GM19328 (cell line): Measurements from ENCODE around the gene UPK3B.
"Not testable (repeated sequence)": the region's sequence is repeated elsewhere in the genome, so short reads cannot be mapped to it uniquely, and the experiment has no call there.

Experiments
- ATAC-seq: cut with Tn5 transposase; IDR thresholded peaks from one replicate; pipeline ENCODE4 v1.9.1; 2021; ENCODE audit warnings: mild to moderate bottlenecking, moderate library complexity; ENCODE audit not compliant: unreplicated experiment

UPK3B gene

DNA sequence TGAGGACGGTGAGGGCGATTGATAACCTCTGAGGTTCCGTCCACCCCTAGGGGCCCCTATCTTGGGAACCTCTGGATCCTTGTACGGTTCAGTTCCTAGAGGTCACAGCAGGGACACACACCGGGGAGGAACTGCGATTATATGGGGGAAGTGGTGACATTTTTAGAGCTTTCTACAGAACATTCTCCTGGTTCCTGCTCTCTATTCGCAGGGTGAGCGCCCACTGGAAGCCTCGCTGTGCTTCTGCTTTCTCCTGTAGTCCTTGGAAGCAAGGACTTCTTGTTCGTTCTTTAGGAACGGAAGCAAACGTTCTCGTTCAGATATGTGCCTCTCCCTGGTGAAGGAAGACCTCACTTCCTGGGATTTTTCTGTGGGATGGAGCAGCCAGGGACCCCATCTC is 22.4 kb upstream of the UPK3B start:
- not testable (repeated sequence) for ATAC-seq

DNA sequence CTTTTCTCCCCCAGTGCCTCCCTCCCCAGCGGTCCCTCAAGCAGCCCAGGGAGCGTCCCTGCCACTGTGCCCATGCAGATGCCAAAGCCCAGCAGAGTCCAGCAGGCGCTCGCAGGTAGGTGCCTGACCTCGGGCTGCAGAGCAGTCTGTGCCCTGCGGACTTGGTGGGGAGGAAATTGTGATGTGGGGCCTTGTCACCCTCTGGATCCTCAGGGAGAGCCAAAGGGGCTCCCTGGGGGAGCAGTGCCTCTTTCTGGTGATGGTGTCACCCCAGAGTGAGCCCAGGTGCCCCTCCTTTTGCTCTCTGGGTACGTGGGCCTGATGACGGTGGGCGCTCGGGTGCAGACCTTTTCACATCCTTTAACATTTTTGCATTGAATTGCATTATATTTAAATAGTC is 18.2 kb upstream of the UPK3B start:
- not testable (repeated sequence) for ATAC-seq

DNA sequence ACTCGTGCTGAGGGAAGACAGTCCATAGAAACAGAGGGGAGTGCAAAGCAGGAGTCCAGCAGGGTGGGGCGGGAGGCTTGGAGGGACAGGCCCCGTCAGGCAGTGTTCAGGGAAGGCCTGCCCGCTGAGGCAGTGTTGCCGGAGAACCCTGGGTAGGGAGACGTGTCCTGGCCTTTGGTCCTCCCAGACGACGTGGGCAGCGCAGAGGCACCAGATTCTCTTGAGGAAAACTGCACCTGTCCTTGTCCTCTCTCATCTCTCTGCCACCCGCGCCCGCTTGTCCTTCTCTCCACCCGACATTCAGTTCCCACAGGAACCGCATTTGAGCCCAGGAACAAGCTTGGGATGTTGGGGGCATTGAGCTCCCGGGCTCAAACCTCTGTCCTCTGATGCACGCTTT is 14.6 kb upstream of the UPK3B start:
- not testable (repeated sequence) for ATAC-seq

DNA sequence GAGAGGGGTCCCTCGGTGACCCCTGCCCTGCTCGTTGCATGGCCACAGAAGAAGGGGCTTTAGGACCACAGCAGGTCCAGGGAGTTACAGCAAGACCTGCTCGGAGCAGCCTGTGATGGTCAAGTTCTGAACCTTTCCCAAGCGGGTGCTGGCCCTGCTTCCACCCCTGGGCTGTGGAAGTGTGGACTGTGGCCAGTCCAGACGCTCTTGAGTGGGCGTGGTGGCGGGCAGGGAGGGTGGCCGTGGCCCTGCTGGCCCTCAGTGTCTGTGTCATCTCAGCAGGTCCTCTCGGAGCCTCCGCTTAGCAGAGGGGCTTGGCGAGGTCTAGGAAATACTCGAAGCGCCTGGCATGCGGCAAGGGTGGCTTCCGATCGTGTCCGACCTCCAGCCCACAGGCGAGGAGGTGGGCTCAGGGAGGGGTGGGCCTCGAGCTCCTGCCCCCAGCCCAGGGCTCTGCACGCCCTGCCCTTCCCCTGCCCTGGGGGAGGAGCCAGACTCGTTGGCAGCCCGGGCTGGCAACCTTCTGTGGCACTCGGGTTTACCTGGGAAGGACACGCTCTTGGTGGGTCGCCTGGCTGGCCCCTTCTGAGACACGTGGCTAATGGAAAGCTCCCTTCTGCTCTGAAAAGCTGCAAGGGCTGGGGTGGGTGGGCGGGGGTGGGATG is 12.3 kb upstream of the UPK3B start:
- ATAC-seq = not testable (repeated sequence)

DNA sequence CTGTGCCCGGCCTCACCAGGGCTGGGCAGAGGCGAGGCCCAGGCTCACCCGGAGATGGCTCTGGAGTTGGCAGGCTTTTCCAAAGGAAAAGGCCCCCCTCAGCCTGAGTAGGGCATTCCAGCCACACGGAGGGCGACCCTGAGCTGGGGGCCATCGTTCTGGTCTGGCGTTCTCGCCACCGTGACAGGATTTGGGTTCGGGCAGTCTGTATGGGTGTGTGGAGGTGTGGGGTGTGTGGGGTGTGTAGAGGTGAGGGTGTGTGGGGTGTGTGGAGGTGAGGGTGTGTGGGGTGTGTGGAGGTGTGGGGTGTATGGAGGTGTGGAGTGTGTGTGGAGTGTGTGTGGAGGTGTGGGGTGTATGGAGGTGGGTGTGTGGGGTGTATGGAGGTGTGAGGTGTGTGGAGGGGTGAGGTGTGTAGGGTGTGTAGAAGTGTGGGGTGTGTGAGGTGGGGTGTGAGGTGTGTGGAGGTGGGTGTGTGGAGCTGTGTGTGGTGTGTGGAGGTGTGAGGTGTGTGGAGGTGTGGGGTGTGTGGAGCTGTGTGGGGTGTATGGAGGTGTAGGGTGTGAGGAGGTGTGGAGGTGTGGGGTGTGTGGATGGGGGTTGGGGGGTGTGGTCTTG is 11.7 kb upstream of the UPK3B start:
- not testable (repeated sequence) for ATAC-seq

DNA sequence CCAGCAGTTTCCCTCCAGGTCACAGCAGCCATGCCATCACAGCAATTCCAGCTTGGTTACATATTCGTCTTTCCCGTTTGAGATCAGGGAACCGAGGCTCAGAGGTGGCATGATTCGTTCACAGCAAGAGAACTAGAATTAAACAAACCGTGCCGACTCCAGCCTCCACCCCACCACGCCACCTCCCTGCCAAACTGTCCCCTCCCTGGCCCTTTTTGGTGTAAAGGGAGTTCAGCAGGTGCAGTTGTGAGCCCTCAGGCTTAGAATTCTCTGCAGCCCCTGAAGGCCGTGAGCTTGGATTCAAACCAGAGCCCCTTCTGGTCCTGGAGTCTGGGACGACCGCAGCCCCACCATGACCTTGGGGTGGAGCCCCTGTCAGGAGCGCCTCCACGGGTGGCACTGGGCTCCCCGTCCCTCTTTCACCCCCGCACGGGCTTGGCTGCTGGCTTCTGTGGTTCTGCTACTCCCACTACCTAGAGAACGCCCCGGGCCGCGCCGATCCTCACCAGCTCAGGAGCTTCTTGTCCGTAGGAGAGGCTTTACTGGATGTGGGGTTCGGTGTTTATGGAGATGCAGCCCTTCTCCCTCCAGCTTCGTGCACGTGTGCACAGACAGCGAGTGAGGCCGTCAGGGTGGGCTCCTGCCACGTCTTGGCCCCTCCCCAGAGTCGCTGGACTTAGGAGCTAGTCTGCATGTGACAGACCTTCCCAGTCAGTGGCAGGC is 11.0 kb upstream of the UPK3B start:
- not testable (repeated sequence) for ATAC-seq

DNA sequence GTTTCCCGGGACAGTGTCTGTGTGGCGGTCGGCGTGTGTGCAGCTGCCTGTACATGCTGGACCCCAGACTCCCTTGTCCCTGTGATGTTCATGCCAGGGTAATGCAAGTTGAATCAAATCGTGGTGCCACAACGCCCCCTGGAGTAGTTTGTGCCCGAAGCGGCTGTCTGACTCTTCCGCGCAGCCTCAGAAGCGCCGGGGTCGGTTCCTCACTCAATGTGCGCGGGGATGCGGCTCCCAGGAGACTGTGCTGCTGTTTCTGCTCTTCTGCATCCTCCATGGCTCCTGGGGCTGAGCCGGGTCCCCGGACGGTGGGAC is 10.5 kb upstream of the UPK3B start:
- ATAC-seq = not testable (repeated sequence)

DNA sequence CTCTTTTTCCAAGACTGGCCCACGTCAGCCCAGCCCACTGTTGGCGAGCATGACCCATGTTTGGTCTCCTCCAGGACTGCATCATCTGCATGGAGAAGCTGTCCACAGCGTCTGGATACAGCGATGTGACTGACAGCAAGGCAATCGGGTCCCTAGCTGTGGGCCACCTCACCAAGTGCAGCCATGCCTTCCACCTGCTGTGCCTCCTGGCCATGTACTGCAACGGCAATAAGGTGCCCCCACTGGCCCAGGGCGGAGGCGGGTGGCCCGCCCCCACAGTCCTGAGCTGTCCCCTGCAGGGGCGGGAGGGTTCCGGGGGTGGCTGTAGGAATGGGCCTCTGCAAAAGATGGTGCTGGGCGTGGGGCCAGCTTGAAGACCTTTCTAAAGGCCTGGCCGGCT is 8.1 kb upstream of the UPK3B start:
- not testable (repeated sequence) for ATAC-seq

DNA sequence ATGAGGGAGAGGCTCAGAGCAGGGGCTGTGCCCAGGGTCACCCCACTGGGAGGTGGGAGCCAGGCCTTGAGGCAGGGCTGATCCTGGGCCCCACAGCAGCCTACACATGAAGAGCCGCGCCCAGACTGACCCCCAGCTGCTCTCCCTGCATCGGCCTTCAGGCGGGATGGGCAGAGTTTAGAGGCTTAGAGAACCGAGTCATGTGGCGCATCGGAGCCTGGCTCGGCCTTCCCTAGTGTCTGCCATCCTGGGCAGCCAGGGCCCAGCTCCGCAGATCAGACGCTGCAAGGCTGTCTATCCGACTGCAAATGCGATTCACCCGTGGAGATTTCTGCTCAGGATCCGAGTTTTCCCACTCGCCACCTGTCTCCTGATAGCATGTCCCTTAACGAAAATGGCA is 7.5 kb upstream of the UPK3B start:
- not testable (repeated sequence) for ATAC-seq

DNA sequence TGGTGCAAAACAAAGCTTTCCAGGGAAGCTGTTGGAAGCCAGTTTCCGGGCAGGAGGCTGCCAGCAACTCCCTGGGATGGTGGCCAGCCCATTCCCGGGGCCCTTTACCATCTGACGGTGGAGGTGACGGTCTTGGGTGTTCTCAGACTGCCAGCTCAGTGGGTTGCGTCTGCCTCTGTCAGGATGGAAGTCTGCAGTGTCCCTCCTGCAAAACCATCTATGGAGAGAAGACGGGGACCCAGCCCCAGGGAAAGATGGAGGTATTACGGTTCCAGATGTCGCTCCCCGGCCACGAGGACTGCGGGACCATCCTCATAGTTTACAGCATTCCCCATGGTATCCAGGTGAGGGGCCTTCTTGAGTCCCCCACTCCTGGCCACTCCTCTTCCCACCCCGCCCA is 7.1 kb upstream of the UPK3B start:
- ATAC-seq = not testable (repeated sequence)

DNA sequence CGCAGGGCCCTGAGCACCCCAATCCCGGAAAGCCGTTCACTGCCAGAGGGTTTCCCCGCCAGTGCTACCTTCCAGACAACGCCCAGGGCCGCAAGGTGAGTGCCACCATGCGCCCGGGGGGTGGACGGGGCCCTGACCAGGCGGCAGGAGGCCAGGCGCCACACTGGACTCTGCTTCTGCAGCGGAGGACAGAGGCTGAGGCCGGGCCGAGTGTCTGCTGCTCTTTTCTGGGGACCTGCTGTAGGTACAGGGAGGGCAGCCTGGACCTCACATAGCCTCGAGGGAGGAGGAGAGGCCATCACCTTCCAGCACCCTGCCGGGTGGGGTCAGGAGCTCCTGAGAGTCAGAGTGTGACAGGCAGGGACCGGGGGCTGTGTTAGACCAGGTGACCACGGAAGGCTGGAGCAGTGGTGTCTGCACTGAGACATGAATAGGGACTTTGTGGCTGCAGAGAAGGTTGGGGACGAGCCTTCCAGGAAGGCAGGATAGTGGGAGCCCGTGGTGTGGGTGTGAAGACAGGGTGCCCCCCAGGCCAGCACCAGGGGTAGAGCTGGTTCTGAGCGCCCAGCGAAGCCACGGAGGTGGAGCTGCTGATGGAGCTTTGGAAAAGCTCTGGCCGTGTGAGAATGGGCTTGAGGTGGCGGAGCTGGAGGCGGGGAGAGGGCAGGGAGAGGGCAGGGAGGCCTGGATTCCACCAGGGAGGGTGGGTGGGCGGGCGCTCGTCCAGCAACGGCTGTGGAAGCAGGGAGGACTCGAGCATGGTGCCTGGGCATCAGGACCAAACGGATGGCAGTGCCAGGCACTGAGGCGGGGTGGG is 5.8 kb upstream of the UPK3B start:
- not testable (repeated sequence) for ATAC-seq

DNA sequence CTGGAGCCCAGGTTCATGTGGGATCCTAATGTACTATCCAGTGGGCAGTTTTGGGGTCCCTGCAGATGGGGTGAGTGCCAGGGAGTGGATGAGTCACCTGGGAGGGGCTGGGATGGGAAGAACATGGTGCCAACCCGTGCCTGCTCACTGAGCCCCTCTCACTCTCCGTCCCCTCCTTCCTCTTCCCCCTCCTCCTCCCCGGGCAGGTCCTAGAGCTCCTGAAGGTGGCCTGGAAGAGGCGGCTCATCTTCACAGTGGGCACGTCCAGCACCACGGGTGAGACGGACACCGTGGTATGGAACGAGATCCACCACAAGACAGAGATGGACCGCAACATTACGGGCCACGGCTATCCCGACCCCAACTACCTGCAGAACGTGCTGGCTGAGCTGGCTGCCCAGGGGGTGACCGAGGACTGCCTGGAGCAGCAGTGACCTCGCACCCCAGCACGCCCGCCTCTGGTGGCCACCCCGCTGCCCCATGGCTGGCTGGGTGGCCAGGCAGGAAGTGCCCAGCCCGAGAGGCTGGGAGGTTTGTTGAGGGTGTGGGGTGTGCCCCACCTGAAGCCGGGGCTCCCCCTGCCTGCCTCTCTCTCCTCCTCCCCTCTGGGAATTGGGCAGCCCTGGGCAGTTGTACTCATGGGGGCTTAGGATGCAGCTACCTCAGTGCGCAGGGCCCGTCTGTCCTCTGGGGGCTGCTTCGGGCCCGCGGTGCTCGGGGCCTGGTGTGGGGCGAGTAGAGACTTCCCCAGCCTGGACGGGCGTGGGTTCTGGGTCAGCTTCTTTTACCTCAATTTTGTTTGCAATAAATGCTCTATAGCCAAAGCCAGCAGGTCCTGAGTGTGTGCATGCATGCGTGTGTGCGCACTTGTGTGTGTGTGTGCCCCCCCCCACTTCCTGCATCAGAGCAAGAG is 4.9 kb upstream of the UPK3B start:
- ATAC-seq = no peak

DNA sequence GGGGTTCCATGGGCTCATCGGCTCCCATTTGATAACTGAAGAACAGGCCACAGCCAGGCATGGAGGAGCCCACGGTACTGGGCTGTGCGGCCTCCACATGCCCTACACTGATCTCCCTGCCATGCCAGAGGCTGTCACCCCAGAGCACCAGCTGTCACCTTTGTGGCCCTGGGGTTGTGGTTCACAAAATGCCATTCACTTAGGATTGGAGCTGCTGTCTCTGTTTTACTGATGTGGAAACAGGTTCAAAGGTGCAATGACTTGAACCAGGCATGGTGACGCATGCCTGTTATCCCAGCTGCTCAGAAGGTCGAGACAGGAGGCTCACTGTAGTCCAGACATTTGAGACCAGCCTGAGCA is 4.3 kb upstream of the UPK3B start:
- no peak for ATAC-seq

DNA sequence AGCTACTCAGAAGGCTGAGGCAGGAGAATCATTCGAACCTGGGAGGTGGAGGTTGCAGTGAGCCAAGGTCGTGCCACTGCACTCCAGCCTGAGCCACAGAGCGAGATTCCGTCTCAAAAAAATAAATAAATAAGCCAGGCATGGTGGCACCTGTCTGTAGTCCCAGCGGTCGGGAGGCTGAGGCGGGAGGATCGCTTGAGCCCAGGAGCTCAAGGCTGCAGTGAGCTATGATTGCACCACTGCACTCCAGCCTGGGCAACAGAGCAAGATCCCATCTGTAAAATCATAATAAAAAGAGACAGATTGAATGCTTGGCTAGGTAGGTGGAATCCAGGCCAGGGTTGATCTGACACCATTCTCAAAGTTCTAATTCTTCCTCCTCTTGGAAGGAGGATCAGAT is 3.7 kb upstream of the UPK3B start:
- ATAC-seq = not testable (repeated sequence)

DNA sequence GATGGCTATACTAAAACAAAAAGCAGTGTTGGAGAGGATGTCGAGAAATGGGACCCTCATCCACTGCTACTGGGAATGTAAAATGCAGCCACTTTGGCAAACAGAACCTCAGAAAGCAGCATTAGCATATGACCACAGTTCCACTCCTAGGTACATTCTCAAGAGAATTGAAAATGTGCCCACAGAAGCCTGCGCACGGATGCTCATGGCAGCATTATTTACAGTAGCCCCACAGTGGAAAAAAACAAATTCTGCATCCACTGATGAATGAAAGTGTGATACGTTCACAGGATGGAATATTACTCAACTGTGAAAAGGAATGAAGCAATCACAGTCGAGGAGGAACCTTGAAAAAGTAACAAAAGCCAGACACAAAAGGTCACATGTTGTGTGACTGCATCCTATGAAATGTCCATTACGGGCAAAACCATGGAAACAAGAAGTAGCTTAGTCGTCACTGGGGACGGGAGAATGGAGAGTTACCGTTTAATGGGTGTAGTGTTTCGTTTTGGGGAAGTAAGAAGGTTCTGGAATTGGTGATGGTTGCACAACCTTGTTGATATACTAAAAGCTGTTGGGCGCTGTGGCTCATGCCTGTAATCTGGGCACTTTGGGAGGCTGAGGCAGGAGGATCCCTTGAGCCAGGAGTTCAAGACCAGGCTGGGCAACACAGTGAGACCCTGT is 2.5 kb upstream of the UPK3B start:
- ATAC-seq = no peak

DNA sequence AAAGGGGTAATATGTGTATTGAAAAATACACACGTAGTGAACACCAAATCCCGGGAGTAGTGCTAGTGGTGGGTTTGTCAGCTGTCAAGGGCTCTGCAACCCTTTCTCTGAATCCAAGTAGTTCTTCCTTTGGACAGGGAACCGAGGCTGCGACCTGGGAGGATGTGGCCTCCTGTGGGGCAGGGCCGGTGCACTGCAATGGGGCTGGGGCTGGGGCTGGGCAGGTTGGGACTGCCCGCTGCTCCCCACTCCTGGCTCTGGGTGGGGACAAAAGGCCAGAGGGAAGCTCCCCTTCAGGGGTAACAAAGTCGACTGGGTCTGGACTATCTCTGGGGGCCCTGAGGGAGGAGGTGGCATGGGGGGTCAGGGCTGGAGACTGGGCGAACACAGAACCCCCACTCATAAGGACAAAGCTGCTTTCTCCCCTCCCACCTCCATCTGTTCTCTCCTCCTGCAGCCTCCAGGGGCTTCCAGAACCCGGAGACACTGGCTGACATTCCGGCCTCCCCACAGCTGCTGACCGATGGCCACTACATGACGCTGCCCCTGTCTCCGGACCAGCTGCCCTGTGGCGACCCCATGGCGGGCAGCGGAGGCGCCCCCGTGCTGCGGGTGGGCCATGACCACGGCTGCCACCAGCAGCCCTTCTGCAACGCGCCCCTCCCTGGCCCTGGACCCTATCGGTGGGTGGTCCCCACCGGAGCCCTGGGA is 1.0 kb downstream of the UPK3B start:
- ATAC-seq = not testable (repeated sequence)

DNA sequence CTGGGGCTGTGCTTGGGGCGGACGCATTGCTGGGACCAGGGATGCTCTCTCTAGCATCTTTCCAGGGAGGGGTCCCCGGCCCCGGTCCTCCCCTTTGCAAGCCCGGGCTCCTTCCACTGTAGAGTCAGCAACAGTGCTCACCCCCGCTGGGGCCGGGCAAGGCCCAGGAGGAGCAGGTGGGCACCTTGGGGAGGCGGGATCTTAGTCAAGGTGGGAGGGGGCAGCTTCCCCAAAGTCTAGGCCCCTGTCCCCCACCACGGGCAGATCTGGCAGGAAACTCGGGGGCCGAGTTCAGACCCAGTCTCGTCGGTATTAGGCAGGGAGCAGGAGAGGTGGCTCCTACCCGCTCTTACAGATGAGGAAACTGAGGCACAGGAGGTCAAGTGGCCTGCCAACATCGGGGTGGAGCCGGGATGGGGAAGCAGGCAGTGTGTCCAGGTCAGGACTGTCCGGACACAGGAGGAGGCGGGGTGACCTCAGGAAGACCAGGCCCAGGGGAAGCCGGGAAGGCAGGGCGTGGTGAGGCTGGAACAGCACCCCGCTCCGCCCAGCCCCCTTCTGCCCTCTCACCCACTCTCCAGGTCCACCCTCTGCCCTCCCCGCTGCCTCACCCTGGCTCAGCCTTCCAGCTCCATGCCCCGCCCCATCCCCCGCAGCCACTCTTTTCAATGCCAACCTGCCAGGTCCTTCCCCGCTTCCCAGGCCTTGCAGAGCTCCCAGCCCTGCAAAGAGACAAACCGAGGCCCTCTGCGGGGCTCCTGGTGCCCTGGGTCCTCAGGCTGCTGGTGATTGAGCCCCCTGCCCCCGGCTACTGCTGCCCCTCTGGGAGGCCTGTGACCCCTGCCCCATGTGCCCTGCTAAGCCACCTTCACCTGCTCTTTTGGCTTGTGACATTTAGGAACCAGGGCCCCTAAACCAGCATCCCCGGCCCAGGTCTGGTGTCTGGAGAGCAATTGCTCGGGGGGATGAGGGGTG is 1.8 kb downstream of the UPK3B start:
- ATAC-seq = not testable (repeated sequence)
